GM19463 (cell line): ENCODE measurements around the gene KLHL17.
"Not testable (repeated sequence)": the region's sequence is repeated elsewhere in the genome, so short reads cannot be mapped to it uniquely, and the experiment has no call there.

Experiments used
- ATAC-seq: cut with Tn5 transposase; IDR thresholded peaks from one replicate; pipeline ENCODE4 v1.9.1; 2021; ENCODE audit warnings: mild to moderate bottlenecking, moderate library complexity; ENCODE audit not compliant: unreplicated experiment

Gene KLHL17

DNA sequence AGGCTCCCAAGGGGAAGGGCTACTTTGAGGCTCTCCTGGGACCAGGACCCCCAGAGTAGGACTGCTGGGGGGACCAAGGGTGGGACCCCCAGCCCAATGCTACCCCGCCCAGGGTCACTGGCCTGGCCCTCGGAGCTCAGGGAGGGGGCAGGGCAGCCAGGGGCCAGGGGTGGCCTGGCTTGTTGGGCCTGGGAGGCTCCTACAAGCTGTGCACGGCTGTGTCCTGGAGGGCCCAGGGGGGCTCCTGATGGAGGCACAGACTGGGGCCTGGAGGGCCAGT, 37.3 kb downstream of the KLHL17 start:
- no peak for ATAC-seq

- ATAC-seq = no peak
Observed at GRCh38 chr1:997993-998744, 37.8 kb downstream of the KLHL17 start.

DNA sequence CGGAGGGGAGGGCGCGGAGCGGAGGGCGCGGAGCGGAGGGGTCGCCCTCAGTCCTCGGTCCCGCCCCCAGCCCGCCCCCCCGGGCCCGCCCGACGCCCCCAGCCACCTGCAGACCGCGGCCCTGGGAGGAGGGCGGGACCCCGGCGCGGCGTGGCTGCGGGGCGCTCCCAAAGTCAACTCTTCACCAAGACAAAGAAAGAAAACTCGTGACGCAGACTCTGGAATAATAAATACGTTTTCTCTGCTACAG, 38.3 kb downstream of the KLHL17 start:
- ATAC-seq = no peak

DNA sequence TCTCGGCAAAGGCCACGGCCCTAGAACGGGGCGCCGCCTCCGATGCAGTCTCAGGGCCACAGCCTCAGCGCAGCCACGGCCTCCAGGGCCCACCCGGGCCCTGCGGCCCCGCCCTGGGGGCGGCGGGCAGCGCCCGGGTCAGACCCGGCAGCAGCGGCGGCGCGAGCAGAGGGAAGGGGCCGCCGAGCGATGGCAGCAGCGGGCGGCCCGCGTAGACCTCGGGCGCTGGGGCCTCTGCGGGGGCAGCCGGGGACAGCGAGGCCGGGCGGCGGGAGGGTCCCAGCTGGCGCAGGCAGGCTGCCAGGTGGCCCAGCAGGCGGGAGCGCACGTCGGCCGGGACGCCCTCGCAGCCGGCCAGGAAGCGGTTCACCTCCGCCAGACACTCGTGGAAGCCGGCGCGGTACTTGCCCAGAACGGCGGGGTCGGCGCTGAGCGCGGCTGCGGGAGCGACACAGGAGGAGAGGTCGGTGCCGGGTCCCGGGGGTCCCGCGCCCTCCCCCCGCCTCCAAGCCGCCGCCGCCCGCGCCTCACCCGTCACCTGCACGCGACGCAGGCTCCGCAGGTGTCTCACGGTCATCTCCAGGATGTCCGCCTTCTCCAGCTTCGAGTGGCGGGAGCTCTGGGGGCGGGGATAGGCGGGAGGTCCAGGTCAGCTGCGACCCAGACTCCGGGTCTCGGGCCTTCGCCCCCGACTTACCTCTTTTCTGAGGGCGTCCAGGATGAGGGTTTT, 38.8 kb downstream of the KLHL17 start:
- no peak for ATAC-seq

- no peak for ATAC-seq
Observed at GRCh38 chr1:999725-1000356, 39.5 kb downstream of the KLHL17 start, which contains the start of gene HES4. HES4 (minus strand) TSS chr1:1000097; CDS start chr1:999973, 124 bp downstream.

GRCh38 chr1:1000357-1001056, 40.1 kb downstream of the KLHL17 start:
- ATAC-seq = no peak

DNA sequence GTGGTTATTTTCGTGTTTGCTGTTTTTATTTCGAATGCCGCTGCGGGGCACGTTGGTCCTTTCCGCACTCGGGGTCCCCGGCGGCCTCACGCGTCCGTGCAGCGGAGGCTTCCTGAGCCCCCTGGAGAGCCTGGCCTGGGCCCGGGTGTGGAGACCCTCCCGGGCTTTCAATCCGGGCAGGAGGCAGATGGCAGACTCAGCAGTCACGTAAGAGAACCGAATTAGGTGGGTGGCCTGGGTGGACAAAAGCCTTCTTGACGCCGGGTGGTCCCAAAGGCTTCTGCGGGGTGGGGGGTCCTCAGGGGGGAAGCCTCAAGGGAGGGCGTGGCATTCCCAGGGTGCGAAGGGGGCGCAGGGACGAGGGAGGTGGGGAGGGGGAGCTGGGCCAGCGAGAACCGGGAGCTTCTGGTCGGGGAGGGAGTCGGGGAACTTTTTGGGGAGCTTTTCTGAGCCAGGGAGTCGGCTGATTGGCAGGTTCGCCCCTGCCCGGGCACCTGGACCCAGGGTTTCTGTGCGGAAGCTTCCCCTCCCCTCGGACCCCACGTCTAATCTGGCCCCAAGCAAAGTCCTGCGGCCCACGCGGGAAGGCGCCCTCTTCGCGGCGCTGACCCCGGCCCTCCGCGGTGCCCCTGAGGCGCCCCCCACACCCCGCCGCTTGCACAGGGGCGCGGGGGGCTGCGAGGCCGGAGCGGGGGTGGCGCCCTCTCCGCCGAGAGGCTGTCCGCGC, 40.8 kb downstream of the KLHL17 start:
- ATAC-seq = no peak

GRCh38 chr1:1003618-1004419, 43.4 kb downstream of the KLHL17 start:
- ATAC-seq = no peak

GRCh38 chr1:1004420-1004779, 44.0 kb downstream of the KLHL17 start:
- no peak for ATAC-seq

DNA sequence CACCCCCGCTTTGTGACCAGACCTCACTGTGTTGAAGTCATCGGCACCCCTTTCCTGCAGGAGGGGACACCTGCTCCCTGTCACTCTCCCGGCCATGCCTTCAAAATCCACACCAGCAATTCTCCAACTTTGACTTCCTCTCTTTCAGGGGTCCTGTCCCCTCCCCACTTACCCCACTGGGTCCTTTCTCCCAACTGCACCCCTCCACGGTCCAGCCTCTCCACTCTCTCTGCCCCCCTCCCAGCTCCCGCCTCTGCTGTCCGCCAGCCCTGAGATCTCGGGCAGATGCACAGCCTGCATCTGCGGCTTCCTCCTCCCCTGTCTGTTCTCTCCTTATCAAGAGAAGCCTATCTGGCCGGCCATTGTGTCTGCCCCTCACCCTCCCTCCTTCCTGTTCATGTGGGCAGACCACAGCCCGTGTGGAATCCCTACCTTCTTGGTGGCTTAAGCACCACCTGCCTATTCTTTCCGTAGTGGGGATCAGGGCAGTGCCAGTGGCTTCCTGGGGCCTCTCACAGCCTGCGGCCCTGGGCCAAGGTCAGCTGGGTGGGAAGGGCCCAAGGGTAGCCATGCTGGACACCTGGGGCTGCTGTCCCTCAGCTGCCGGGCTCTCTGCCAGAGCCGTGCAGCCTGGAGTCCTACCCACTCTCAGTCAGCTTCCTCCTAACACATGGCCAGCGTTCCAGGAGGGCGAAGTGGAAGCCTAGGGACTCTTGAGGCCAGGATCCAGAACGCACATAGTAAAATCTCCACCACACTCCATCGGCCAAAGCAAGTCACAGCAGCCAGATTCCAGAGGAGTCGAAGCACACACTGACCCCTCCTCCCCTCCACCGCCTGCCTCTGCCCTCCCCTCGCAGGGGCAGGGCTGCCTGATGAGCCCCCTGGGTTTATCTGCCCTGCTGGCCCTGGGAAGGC, 44.7 kb downstream of the KLHL17 start:
- no peak for ATAC-seq

- no peak for ATAC-seq
Observed at GRCh38 chr1:1005774-1006304, 45.5 kb downstream of the KLHL17 start.

DNA sequence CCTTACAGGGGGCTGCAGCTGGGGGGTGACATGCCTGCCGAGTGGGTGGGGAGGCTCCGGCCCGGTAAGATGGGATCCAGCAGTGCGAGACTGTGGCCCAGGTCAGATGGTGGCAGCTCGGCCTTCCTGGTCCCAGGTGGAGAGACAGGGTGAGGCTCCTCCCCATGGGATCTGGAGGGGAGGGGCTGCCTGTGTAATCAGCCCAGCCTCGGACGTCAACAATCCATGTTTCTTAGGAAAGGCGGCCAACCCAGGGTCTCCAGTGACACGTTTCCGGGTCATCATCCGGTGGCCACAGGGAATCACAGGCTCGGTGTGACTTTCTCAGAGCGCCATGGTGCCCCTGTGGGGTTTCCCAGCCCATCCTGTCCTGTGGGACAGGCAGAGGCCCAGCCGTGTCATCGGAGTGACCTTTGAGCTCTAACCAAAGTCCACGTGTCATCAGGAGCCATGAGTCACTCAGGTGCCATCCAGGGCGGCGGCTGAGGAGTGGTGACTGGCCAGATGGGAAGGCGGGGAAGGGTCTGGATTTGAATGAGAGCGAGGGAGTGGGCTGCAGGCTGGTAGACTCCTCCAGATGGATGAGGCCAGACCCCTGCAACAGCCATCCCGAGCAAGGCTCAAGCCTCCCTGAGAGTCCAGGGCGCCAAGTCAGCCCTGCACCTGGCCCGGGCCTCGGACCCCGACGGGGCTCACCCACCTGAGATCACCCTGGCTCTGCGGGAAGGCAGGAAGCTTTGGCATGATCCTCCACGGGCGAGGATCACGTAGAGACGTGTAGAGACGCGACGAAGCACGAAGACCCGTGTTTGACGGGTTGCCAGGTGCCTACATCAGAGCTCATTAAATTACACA, 46.1 kb downstream of the KLHL17 start:
- no peak for ATAC-seq

DNA sequence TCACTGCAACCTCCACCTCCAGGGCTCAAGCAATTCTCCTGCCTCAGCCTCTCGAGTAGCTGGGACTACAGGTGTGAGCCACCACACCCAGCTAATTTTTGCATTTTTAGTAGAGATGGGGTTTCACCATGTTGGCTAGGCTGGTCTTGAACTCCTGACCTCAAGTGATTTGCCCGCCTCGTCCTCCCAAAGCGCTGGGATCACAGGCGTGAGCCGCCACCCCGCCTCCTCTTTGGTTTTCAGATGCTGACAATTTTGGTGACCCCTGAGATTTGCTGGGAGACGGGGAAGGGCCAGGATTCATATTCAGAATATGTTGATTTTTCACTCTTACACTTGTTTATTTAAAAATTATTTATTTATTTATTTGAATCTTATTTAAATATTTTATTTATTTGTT, 49.7 kb downstream of the KLHL17 start:
- not testable (repeated sequence) for ATAC-seq

DNA sequence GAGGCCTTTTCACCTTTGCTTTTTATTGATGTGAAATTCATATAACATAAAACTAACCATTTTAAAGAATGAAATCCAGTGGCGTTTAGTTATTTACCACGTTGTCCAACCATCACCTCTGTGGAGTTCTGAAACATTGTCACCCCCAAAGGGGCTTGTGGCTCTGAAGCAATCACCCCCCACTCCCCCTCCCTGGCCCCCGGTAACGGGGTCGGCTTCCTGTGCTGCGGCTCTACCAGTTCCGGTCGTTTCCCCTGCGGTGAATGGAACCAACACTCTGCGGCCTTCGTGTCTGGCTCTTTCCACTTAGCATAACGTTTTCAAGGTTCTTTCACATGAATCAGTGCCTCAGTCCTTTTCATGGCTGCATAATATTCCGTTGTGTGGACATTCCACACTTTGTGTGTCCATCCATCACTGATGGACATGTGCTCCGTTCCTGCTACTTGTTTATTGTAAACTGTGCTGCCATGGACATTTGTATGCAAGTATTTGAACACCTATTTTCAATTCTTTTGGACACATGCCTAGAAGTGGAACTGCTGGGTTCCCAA, 51.1 kb downstream of the KLHL17 start:
- no peak for ATAC-seq

- not testable (repeated sequence) for ATAC-seq
Observed at GRCh38 chr1:1012736-1013104, 52.3 kb downstream of the KLHL17 start.

GRCh38 chr1:1013105-1013921, 52.9 kb downstream of the KLHL17 start, which contains the start of gene ISG15:
ISG15 (plus strand) TSS chr1:1013497; CDS start chr1:1013574, 77 bp downstream.
- peak; percentile 86 for ATAC-seq
